SH-SY5Y (cell line): ENCODE results near the gene GALNT11.

Source experiments
- GATA2 ChIP-seq: IDR thresholded peaks from 2 replicates; pipeline ENCODE4 v1.6.1; 2011; ENCODE audit warnings: mild to moderate bottlenecking, low read depth, low read length
- GATA3 ChIP-seq: IDR thresholded peaks from 2 replicates; pipeline ENCODE4 v1.6.1; 2011; ENCODE audit warnings: low read depth, mild to moderate bottlenecking, low read length, moderate library complexity

DNA sequence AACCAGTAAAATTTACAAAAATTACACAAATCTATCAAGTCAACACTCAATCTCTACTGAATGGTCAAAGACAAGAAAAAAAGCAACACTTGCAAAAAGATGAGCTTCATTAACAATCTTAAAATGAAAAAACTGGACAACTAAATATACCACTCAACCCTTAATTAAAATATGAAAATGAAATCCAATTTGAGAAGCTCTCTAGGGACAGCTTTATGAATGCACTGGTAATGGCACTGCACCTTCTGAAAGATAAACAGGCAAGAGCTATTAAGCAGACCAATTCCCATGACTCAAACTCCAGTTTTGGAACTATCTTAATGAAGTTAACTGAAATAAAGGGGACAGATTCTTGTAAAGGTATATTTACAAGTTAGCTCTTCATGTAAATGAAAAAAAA lies 135.7 kb downstream of the GALNT11 start:
- TF ChIP-seq GATA2 (no peak), GATA3 (no peak)
